HepG2 (cell line): ENCODE data around the gene CDK10. TPM values are rescaled to one million over a fixed set of nuclear protein-coding genes. Genes with fewer than 3 reads are reported as not detected.

Source experiments
- EEA1 ChIP-seq: sonication (generic); formaldehyde crosslinking; IDR thresholded peaks from 2 replicates; pipeline ENCODE4 v1.5.1; 2020; ENCODE audit warnings: mild to moderate bottlenecking, missing genetic modification reagents, borderline replicate concordance
- HOXA9 ChIP-seq: sonication (generic); formaldehyde crosslinking; IDR thresholded peaks from 2 replicates; pipeline ENCODE4 v1.8.1; 2022; ENCODE audit warnings: missing genetic modification reagents, mild to moderate bottlenecking, moderate library complexity, borderline replicate concordance
- KDM1A ChIP-seq: IDR thresholded peaks from 2 replicates; pipeline ENCODE4 v1.6.1; 2016; ENCODE audit warnings: missing compliant biosample characterization
- MTF2 ChIP-seq: sonication (generic); formaldehyde crosslinking; IDR thresholded peaks from 2 replicates; pipeline ENCODE4 v1.5.0; 2020; ENCODE audit warnings: missing genetic modification reagents, borderline replicate concordance
- MYC ChIP-seq: sonication (generic); formaldehyde crosslinking; IDR thresholded peaks from 2 replicates; pipeline ENCODE4 v1.9.0; 2021; ENCODE audit warnings: missing genetic modification reagents, borderline replicate concordance
- POGZ ChIP-seq: sonication (generic); formaldehyde crosslinking; IDR thresholded peaks from 2 replicates; pipeline ENCODE4 v1.4.0; 2020; ENCODE audit warnings: mild to moderate bottlenecking, missing genetic modification reagents
- RBM22 ChIP-seq: fragments of 200-400 bp; formaldehyde crosslinking; optimal IDR thresholded peaks from 2 replicates; pipeline ENCODE3; 2017; ENCODE audit warnings: mild to moderate bottlenecking, low read length, moderate library complexity
- SSRP1 ChIP-seq: IDR thresholded peaks from 2 replicates; pipeline ENCODE4 v1.6.1; 2016; ENCODE audit warnings: control low read depth
- TCF12 ChIP-seq, 2 experiments: fragments of 450-650 bp in 1 of 2; sonication (generic) in 1 of 2; formaldehyde crosslinking in 1 of 2; IDR thresholded peaks; 2 replicates each; pipeline versions ENCODE4 v1.6.1 to v1.8.0; 2017 to 2022; ENCODE audit warnings: antibody characterized with exemption in 1 of 2, mild to moderate bottlenecking in 1 of 2, missing genetic modification reagents in 1 of 2, moderate library complexity in 1 of 2
- ZNF253 ChIP-seq: sonication (generic); formaldehyde crosslinking; IDR thresholded peaks from 2 replicates; pipeline ENCODE4 v1.8.0; 2022; ENCODE audit warnings: mild to moderate bottlenecking, missing genetic modification reagents, borderline replicate concordance
- ZNF430 ChIP-seq: sonication (generic); formaldehyde crosslinking; IDR thresholded peaks from 2 replicates; pipeline ENCODE4 v1.9.0; 2021; ENCODE audit warnings: mild to moderate bottlenecking, missing genetic modification reagents
- ZNF557 ChIP-seq: sonication (generic); formaldehyde crosslinking; IDR thresholded peaks from 2 replicates; pipeline ENCODE4 v1.4.0; 2020; ENCODE audit warnings: missing genetic modification reagents
- ZNF776 ChIP-seq: sonication (generic); formaldehyde crosslinking; IDR thresholded peaks from 2 replicates; pipeline ENCODE4 v1.4.0; 2020; ENCODE audit warnings: mild to moderate bottlenecking, missing genetic modification reagents
- polyA plus RNA-seq, 8 experiments: library from polyadenylated mRNA; depleted of rRNA in 3 of 8; stranded (reverse) in 7 of 8; unstranded in 1 of 8; fragments of >200 nt; fragmentation: Illumina TruSeq in 4 of 8; extraction: Trizol in 4 of 8; gene quantifications; 2 replicates each; pipeline versions ENCODE4 v1.2.1 to v1.2.3, GENCODE V29; 2011 to 2016; ENCODE audit warnings: low read depth in 4 of 8, missing spikeins in 1 of 8, mixed read lengths in 1 of 8; ENCODE audit not compliant: insufficient read depth in 1 of 8
- total RNA-seq, 5 experiments: library from RNA; depleted of rRNA; stranded (reverse); fragments of >200 nt; fragmentation: Illumina TruSeq; extraction: Trizol; gene quantifications; 2 replicates each; pipeline ENCODE4 v1.2.3, GENCODE V29; 2016; ENCODE audit warnings: low read depth in 1 of 5
- TF ChIP-seq, protein P1 (sequence below): sonication (generic); IDR thresholded peaks from 2 replicates; pipeline ENCODE4 v1.6.1; 2016; ENCODE audit warnings: low read depth, borderline replicate concordance
- TF ChIP-seq, protein P2 (sequence below): IDR thresholded peaks from 2 replicates; pipeline ENCODE4 v1.6.1; 2012; ENCODE audit warnings: low read depth, low read length, improper control_type of control experiment
- TF ChIP-seq, protein P3 (sequence below): sonication (generic); formaldehyde crosslinking; IDR thresholded peaks from 2 replicates; pipeline ENCODE4 v1.5.0; 2020; ENCODE audit warnings: missing genetic modification reagents
- TF ChIP-seq, protein P4 (sequence below): sonication (generic); formaldehyde crosslinking; IDR thresholded peaks from 2 replicates; pipeline ENCODE4 v1.4.0; 2020; ENCODE audit warnings: missing genetic modification reagents
- TF ChIP-seq, protein P5 (sequence below): sonication (generic); formaldehyde crosslinking; IDR thresholded peaks from 2 replicates; pipeline ENCODE4 v1.4.0; 2020; ENCODE audit warnings: missing genetic modification reagents

Gene CDK10
- total and polyA plus RNA-seq, 2 of the 13 experiments (the other 11 are each of a cell fraction or from before 2014, with no cell fraction given), result 2.5 to 3.9 TPM

DNA sequence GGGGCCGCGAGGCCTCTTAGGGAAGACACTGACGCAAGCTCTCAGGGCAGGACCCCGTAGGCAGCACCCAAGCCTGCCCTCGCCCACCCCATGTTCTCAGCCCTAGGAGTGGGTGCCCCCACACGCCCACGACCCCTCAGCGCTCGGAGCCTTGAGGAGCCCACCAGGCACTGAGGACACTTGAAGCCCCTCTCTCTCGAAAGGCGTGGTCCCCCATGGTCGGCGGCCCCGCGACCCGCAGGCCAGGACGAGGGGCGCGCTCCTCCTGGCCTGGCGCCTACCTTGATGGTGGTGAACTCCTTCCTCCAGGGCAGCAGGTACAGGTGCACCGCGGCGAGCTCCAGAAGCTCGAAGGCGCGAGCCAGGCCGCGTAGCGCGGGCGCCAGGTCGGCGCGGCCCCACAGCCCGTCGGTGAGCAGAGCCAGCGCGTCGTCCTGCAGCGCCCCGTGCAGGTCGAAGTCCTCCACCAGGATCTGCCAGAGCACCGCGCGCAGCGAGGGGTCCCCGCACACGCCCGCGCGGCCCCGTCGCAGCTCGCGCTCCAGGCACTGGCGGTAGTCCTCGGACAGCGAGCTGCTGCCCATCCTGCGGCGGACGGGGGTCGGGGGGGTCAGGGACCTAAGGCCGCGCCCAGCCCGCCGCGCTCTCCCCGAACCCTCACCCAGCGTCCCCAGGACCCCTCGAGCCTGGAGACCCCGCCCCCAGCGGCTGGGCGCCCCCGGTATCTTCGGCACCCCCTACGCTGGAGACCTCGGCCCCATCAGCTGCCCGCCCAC lies 14.3 kb downstream of the CDK10 start (continued):
- TF ChIP-seq, protein P1, sequence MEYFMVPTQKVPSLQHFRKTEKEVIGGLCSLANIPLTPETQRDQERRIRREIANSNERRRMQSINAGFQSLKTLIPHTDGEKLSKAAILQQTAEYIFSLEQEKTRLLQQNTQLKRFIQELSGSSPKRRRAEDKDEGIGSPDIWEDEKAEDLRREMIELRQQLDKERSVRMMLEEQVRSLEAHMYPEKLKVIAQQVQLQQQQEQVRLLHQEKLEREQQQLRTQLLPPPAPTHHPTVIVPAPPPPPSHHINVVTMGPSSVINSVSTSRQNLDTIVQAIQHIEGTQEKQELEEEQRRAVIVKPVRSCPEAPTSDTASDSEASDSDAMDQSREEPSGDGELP, result peak; percentile 4; the same call in 1 of the 2 replicates
- peak; percentile 82; the same call in 1 of the 2 replicates for TF ChIP-seq HOXA9 (CRISPR knock-in tag)
- TF ChIP-seq MTF2 (CRISPR knock-in tag), result 0 out of 2 replicates have a peak, but pooled peaks have one; percentile 63
- TF ChIP-seq, protein P2, sequence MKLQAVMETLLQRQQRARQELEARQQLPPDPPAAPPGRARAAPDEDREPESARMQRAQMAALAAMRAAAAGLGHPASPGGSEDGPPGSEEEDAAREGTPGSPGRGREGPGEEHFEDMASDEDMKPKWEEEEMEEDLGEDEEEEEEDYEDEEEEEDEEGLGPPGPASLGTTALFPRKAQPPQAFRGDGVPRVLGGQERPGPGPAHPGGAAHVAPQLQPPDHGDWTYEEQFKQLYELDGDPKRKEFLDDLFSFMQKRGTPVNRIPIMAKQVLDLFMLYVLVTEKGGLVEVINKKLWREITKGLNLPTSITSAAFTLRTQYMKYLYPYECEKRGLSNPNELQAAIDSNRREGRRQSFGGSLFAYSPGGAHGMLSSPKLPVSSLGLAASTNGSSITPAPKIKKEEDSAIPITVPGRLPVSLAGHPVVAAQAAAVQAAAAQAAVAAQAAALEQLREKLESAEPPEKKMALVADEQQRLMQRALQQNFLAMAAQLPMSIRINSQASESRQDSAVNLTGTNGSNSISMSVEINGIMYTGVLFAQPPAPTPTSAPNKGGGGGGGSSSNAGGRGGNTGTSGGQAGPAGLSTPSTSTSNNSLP, result no peak
- TF ChIP-seq RBM22, result no peak
- no peak for TF ChIP-seq SSRP1 (CRISPR knock-in tag)
- TF ChIP-seq ZNF430, result 0 out of 2 replicates have a peak, but pooled peaks have one; percentile 5
- no peak for TF ChIP-seq TCF12 (IDR thresholded peaks at IDR 0.05)
- peak; percentile 48 for TF ChIP-seq TCF12 (CRISPR knock-in tag; IDR thresholded peaks at IDR 0.05)
- TF ChIP-seq POGZ (CRISPR knock-in tag), result peak; percentile 58
- TF ChIP-seq ZNF253, result peak; percentile 43; the same call in 1 of the 2 replicates
- TF ChIP-seq ZNF557 (CRISPR knock-in tag), result no peak; the same call in 1 of the 2 replicates
- TF ChIP-seq EEA1 (CRISPR knock-in tag), result peak; percentile 87; the same call in 1 of the 2 replicates
- TF ChIP-seq KDM1A (CRISPR knock-in tag), result no peak; the same call in none of the 2 replicates
- TF ChIP-seq, protein P3, sequence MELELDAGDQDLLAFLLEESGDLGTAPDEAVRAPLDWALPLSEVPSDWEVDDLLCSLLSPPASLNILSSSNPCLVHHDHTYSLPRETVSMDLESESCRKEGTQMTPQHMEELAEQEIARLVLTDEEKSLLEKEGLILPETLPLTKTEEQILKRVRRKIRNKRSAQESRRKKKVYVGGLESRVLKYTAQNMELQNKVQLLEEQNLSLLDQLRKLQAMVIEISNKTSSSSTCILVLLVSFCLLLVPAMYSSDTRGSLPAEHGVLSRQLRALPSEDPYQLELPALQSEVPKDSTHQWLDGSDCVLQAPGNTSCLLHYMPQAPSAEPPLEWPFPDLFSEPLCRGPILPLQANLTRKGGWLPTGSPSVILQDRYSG (CRISPR knock-in tag), result peak; percentile 95; the same call in 1 of the 2 replicates
- peak; percentile 78 for TF ChIP-seq ZNF776 (CRISPR knock-in tag)
- TF ChIP-seq, protein P4, sequence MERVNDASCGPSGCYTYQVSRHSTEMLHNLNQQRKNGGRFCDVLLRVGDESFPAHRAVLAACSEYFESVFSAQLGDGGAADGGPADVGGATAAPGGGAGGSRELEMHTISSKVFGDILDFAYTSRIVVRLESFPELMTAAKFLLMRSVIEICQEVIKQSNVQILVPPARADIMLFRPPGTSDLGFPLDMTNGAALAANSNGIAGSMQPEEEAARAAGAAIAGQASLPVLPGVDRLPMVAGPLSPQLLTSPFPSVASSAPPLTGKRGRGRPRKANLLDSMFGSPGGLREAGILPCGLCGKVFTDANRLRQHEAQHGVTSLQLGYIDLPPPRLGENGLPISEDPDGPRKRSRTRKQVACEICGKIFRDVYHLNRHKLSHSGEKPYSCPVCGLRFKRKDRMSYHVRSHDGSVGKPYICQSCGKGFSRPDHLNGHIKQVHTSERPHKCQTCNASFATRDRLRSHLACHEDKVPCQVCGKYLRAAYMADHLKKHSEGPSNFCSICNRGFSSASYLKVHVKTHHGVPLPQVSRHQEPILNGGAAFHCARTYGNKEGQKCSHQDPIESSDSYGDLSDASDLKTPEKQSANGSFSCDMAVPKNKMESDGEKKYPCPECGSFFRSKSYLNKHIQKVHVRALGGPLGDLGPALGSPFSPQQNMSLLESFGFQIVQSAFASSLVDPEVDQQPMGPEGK (CRISPR knock-in tag), result peak; percentile 29; the same call in 1 of the 2 replicates
- TF ChIP-seq, protein P5, sequence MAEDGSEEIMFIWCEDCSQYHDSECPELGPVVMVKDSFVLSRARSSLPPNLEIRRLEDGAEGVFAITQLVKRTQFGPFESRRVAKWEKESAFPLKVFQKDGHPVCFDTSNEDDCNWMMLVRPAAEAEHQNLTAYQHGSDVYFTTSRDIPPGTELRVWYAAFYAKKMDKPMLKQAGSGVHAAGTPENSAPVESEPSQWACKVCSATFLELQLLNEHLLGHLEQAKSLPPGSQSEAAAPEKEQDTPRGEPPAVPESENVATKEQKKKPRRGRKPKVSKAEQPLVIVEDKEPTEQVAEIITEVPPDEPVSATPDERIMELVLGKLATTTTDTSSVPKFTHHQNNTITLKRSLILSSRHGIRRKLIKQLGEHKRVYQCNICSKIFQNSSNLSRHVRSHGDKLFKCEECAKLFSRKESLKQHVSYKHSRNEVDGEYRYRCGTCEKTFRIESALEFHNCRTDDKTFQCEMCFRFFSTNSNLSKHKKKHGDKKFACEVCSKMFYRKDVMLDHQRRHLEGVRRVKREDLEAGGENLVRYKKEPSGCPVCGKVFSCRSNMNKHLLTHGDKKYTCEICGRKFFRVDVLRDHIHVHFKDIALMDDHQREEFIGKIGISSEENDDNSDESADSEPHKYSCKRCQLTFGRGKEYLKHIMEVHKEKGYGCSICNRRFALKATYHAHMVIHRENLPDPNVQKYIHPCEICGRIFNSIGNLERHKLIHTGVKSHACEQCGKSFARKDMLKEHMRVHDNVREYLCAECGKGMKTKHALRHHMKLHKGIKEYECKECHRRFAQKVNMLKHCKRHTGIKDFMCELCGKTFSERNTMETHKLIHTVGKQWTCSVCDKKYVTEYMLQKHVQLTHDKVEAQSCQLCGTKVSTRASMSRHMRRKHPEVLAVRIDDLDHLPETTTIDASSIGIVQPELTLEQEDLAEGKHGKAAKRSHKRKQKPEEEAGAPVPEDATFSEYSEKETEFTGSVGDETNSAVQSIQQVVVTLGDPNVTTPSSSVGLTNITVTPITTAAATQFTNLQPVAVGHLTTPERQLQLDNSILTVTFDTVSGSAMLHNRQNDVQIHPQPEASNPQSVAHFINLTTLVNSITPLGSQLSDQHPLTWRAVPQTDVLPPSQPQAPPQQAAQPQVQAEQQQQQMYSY (CRISPR knock-in tag), result 0 out of 2 replicates have a peak, but pooled peaks have one; percentile 15
- peak; percentile 86 for TF ChIP-seq MYC
